Dedifferentiated amniotic fluid mesenchymal stem cell (primary cell): ENCODE results near the gene ZNF678.

Experiments
- DNase-seq: peaks from one replicate; pipeline ENCODE4 v3.0.0-alpha.2; 2016; ENCODE audit errors: extremely low spot score

ZNF678 gene

GRCh38 chr1:227563324-227564201 lies at the start of gene ZNF678:
TSS of gene ZNF678 (plus strand) at chr1:227563556. CDS start at chr1:227650992, 87,436 bp downstream.
- peak; percentile 96 for DNase-seq

DNA sequence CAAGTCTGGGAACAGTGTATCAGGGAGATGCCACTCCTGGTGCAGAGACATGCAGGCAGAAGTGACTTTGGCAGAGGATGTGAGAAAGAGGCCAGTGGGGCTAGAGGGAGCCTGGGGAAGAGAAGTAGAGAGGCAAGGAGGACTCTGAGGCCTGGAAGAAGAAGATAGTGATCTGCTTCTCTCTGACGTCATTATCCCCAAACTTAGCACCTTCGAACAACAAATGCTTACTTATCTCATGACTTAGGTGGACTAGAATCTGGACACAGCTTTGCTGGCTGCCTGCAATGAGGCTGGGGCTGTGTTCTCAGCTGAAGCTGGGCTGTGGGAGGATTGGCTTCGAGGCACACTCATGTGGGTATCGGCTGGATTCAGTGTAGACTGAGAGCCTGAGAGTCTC lies 44.5 kb upstream of the ZNF678 start:
- DNase-seq = no peak

DNA sequence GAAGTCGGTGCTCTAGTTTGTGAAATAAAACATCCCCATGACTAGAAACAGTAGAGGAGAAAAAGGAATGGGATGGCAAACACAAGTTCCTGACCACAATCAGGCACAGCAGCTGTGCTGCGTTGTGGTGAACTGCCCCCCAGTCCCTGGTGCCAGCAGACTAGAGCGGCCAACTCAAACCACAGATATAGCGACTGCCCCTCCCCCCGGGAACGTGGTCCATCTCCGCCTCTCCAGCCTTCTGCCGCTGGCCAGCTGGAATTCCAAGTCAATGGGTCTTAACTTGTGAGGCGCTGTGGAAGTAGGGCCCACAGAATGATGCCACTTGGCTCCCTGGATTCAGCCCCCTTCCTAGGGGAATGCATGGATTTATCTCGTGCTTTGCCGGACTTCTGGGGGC lies 41.6 kb upstream of the ZNF678 start:
- DNase-seq = no peak

DNA sequence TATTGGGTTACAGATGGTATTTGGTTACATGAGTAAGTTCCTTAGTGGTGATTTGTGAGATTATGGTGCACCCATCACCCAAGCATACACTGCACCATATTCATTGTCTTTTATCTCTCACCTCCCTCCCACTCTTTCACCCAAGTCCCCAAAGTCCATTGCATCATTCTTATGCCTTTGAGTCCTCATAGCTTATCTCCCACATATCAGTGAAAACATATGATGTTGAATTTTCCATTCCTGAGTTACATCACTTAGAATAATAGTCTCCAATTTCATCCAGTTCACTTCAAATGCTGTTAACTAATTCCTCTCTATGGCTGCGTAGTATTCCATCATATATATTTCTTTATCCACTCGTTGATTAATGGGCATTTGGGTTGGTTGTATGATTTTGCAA lies 36.8 kb upstream of the ZNF678 start:
- no peak for DNase-seq

DNA sequence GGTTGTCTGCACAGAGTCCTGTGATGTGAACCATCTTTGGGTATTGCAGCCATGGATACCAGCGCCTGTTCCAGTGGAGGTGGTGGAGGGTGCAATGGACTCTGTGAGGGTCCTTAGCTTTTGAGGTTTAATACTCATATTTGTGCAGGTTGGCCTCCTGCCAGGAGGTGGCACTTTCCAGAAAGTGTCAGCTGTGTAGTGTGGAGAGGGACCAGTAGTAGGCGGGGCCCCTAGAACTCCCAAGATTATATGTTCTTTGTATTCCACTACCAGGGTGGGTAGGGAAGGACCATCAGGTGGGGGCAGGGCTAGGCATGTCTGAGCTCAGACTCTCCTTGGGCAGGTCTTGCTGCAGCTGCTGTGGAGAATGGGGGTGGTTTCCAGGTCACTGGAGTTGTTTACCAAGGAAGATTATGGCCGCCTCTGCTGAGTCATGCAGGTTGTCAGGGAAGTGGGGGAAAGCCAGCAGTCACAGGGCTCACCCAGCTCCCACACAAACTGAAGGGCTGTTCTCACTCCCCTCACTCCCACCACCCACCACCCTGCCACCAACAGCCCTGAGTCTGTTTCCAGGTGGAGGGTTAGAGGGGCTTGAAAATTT lies 31.2 kb upstream of the ZNF678 start:
- no peak for DNase-seq

DNA sequence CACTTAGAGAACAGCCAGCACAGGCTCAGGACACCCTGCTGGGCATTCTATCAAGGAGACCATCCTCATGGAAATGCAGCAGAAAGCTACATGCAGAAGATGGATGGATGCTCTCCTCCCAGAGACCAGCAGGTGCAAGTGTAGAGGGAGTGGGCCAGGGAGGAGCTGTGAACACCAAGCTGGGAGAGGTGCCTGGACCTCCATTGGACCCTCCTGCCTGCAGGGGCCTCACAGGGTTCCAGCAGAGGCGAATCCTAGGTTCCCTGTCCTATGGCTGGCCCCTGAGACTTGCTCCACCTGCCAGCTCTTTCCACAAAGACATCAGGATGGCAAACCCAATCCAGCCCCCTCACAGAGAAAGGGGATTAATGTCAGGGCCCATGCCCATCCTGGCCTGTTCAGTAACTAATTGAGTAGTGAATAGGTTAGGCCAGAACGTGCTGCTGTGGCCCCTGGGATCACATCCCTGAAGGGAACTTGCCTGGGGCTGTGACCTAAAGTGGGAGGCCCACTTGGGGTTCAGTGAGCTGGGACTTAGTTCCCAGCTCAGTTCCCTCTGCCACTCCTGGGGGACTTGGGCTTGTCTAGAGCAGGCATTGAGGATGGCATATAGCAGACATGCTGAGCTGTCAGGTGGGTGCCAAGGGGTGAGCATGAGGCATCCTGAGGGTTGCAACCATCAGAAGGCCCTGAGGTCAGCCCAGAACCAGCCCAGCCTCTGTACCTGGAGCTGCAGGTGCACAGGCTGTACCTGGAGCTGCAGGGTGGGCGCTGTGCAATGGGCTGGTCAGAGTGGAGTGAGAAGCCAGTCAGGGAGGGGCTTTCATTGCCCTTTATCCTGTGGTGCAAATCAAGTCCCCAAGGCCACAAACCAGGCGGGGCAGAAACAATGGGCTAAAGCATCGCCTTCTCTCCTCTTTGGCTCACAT lies 22.9 kb upstream of the ZNF678 start:
- DNase-seq = no peak

GRCh38 chr1:227541129-227541528 lies 22.2 kb upstream of the ZNF678 start:
- DNase-seq = no peak

GRCh38 chr1:227541796-227542152 lies 21.6 kb upstream of the ZNF678 start:
- no peak for DNase-seq

DNA sequence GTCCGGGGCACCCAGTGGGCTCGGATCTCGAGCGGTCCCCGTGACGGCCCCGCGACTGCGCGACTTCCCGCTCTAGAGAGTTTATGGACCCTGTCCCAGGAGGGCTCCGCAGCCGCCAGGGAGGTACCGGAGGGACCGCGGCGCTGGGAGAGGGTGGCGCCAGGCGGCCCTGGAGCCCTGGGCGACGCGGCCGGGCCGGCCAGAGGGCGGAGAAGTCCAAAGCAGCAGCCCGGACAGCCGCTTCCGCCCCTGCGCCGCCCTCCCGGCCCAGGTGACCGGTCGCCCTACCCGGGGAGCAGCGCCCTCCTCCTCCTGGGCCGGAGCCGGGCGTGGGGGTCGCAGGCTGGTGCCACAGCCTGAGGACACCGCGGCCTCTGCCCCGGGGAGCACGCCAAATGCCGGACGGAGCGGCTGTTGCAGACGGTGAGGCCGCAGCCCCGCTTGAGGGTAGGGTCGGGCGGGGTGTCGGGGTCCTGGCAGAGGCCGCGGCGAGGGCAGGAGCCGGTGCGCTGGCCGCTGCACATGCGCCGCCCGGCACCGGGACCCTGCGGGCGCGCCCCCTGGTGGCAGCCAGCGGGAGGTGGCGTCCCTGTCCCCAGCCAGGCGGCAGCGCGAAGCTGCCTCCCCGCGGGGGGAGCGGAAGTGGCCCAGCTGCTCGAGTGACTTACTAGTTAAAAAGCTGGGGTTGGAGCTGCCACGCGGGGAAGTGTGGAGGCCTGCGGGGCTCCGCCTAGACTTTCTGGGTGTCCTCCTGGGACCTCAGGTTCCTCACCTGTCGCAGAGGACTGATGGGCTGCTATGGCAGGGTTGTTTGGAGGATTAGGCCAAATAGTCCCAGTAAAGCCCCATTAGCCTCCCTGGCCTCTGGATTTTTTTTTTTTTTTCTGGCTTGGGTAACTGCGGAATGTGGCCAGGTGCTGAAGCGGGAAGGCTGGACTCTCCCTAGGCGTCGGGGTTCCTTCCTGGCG lies 20.9 kb upstream of the ZNF678 start:
- peak; percentile 72 for DNase-seq

DNA sequence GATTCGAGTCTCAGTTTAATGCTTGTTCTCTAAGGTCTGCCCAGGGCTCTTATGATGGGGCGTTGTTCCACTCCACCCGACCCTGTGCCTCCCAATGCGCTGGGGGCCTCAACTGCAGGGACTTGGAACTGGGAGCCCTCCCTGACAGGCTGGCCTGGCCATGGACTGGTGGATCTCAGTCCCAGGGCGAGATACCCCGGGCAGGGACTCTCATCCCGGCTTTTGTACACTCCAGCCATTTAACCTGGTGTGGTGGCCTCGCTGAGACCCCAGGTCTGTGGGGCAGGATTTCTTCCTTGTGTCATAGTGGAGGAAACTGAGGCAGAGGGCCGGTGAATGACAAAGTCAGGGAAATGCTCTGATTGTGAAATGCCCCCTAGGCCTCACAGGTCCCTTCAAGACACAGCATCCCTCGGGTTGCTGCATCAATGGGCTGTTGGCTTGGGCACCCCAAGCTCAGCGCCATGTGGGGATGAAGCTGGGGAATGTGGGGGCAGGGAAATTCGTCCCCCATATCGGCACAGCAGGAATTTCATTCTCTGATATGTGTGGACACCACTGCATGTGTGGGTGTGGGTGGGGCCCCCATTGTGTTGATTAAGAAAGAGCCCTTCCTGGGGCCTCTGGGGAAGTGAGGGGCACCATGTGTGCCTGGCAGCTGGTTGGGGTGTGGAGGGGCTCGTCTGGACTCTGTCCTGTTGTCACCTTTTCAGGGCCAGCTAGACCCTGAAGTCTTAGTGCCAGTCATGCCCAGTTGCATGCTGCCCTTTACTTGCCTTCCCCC lies 19.9 kb upstream of the ZNF678 start:
- no peak for DNase-seq

GRCh38 chr1:227544067-227545050 lies 19.0 kb upstream of the ZNF678 start:
- no peak for DNase-seq

DNA sequence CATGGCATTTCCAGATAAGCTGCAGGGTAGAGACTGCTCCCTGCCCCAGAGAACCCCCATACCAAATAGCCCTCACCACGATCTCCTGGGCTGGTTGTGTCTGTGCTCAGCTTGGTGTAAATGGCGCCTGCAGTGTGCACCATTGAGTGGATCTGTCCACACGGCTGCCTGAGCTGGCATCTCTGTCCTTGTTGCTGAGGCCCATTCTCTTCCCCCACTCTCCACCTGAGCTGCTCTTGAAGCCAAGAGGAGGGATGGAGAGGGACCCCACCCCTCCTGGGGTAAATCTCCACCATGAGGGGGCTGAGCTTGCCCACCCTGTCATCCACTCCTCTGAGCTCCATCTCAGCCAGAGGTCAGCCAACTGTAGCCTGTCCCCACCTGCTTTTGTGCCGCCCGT lies 18.0 kb upstream of the ZNF678 start:
- DNase-seq = no peak

DNA sequence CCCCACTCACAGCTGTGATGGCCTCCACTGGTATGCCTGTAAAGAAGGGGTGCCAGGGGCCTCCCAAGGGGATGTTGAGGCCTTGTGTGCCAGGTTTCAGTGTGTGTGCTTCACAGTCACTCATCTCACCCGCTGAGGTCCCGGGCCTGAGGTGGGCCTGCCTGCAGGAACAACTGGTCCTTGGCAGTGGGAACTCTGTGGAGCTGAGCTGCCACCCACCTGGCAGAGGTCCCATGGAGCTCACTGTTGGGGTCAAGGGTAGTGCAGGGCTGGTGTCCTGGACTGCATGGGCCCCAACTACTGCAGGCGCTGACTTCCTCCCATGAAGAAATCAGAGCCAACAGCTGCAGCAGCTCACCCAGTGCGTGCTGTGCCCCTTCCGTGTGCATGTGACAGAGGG lies 17.3 kb upstream of the ZNF678 start:
- no peak for DNase-seq

- no peak for DNase-seq
Observed at GRCh38 chr1:227546598-227547309, 16.6 kb upstream of the ZNF678 start.

GRCh38 chr1:227547310-227548118 lies 15.8 kb upstream of the ZNF678 start:
- DNase-seq = no peak

DNA sequence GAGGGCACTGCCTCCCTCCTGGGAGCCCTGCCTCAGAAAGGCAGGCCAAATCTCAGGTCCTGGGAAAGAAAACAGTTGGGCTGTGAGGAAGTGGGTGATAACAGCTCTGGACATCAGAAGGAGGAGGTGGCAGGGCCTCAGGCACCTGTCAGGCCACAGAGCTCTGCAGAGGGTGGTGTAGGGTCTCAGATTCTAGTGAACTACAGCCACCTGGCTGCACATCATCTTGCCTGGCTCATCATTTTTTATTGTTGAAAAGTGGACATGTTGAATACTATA lies 15.3 kb upstream of the ZNF678 start:
- DNase-seq = no peak

GRCh38 chr1:227548448-227548847 lies 14.9 kb upstream of the ZNF678 start:
- no peak for DNase-seq

- no peak for DNase-seq
Observed at GRCh38 chr1:227549892-227550291, 13.5 kb upstream of the ZNF678 start.
